Panc1 (cell line): Measurements from ENCODE around the gene OR14I1. TPM values are rescaled to one million over a fixed set of nuclear protein-coding genes. Genes with fewer than 3 reads are reported as not detected.
"Not testable (repeated sequence)": the region's sequence is repeated elsewhere in the genome, so short reads cannot be mapped to it uniquely, and the experiment has no call there.

Experiments used
- ATAC-seq: fragments of 200-7000 bp; cut with Tn5 transposase; 2 replicates; pipeline ENCODE4 v1.9.1; 2020; ENCODE audit warnings: mild to moderate bottlenecking, moderate library complexity
- BruUV-seq: library from RNA; stranded (reverse); fragments of 400-500 nt; replicated peaks from 2 replicates; lab custom pipeline; 2021; lab: Mats Ljungman, UMichigan
- CTCF ChIA-PET: fragments of 300-600 bp; sonication (Branson Sonifier 250); formaldehyde crosslinking; loops from one replicate; lab custom pipeline; 2022; ENCODE audit warnings: antibody characterized with exemption; lab: Charles Lee
- POLR2A ChIA-PET: fragments of 300-600 bp; sonication (Branson Sonifier 250); formaldehyde crosslinking; loops from one replicate; lab custom pipeline; 2022; ENCODE audit warnings: antibody characterized with exemption; lab: Charles Lee
- DNase-seq: peaks from one replicate; pipeline ENCODE4 v3.0.0-alpha.2; 2010; ENCODE audit warnings: low read depth, low spot score
- H3K27ac ChIP-seq: 2 replicates; pipeline ENCODE4 v1.5.1; 2011; ENCODE audit warnings: mild to moderate bottlenecking, low read length, inconsistent platforms
- H3K27me3 ChIP-seq: fragments of 200-500 bp; sonication (Bioruptor generic); 2 replicates; pipeline ENCODE4 v1.6.0; 2014; ENCODE audit warnings: low read length, inconsistent platforms; ENCODE audit not compliant: control insufficient read depth, insufficient read depth
- H3K36me3 ChIP-seq: fragments of 200-500 bp; sonication (Bioruptor generic); 2 replicates; pipeline ENCODE4 v1.5.1; 2014; ENCODE audit warnings: inconsistent platforms, mild to moderate bottlenecking, low read length, moderate library complexity; ENCODE audit not compliant: control insufficient read depth, insufficient read depth
- H3K4me1 ChIP-seq: 2 replicates; pipeline ENCODE4 v1.5.1; 2011; ENCODE audit warnings: inconsistent platforms, mild to moderate bottlenecking, low read length, moderate library complexity; ENCODE audit not compliant: control insufficient read depth, insufficient read depth
- H3K4me3 ChIP-seq, 2 experiments: 2 replicates each; pipeline ENCODE4 v1.5.1; 2011 to 2012; ENCODE audit warnings: low read depth in 2 of 2, low read length in 2 of 2, mild to moderate bottlenecking in 2 of 2, inconsistent platforms in 1 of 2, moderate library complexity in 1 of 2
- H3K9me3 ChIP-seq: fragments of 200-500 bp; sonication (Bioruptor generic); 2 replicates; pipeline ENCODE4 v1.5.1; 2014; ENCODE audit warnings: low read depth, mild to moderate bottlenecking, inconsistent platforms, low read length, moderate library complexity; ENCODE audit not compliant: control insufficient read depth, insufficient read depth
- POLR2AphosphoS5 ChIP-seq: IDR thresholded peaks from 2 replicates; pipeline ENCODE4 v1.6.1; 2012; ENCODE audit warnings: mild to moderate bottlenecking, low read depth, low read length, moderate library complexity
- SIN3A ChIP-seq: IDR thresholded peaks from 2 replicates; pipeline ENCODE4 v1.6.1; 2012; ENCODE audit warnings: low read depth, mild to moderate bottlenecking, low read length, moderate library complexity, borderline replicate concordance; ENCODE audit not compliant: insufficient read depth
- TCF7L2 ChIP-seq: IDR thresholded peaks from 2 replicates; pipeline ENCODE4 v1.6.1; 2011; ENCODE audit warnings: mild to moderate bottlenecking, low read depth, low read length, inconsistent platforms
- in situ Hi-C: cut with HindIII; loops from 2 replicates; pipeline ENCODE4 v1.10.0; 2016; ENCODE audit warnings: low sequenced_read_pairs, low pct_unique_long_range_greater_than_20kb
- intact Hi-C: fragments of 100-400 bp; cut with micrococcal nuclease; formaldehyde crosslinking; loops from one replicate; pipeline ENCODE4 v1.10.0; 2022; ENCODE audit not compliant: unreplicated experiment
- total RNA-seq: library from RNA; stranded (reverse); gene quantifications from one replicate; pipeline ENCODE4 v1.2.1, GENCODE V29; 2021; ENCODE audit not compliant: unreplicated experiment
- TF ChIP-seq, protein P1 (sequence below), 2 experiments: IDR thresholded peaks; 2 replicates each; pipeline ENCODE4 v1.6.1; 2011 to 2012; ENCODE audit warnings: low read depth in 2 of 2, control low read depth in 1 of 2, low read length in 1 of 2, mild to moderate bottlenecking in 1 of 2, moderate library complexity in 1 of 2; ENCODE audit not compliant: insufficient read depth in 1 of 2
- TF ChIP-seq, protein P2 (sequence below): fragments of 450-650 bp; IDR thresholded peaks from 2 replicates; pipeline ENCODE4 v1.5.1; 2017; ENCODE audit warnings: mild to moderate bottlenecking

Gene OR14I1
- total RNA-seq, 1 experiment from 2014 or later, result not detected

DNA sequence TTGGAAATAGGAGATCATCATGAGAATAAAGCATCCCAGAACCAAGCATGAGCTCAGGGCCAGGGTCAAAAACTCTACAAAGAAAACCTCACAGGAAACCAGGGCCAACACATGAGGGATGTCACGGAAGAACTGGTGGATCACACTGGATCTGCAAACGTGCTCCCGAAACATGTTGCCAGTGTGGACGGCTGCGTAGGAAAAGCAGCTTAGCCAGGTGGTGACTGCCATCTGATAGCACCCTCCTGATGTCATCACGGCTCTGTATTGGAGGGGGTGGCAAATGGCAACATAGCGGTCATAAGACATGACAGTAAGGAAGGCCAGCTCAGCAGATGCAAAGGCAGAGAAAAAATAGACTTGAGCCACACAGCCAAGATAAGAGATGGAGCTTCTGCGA lies 20.9 kb downstream of the OR14I1 start:
- intact Hi-C loops (no loop called here), in situ Hi-C loops (no loop called here)
- DNase-seq, result no peak
- Histone ChIP-seq H3K4me1 (no peaks in the 10 kb centered on the region), H3K36me3 (no peaks in the 10 kb centered on the region), H3K4me3 (no peak overlapping the region), H3K27ac (no peak overlapping the region), H3K27me3 (no peaks in the 10 kb centered on the region), H3K9me3 (no peaks in the 10 kb centered on the region)
- TF ChIP-seq, protein P1, sequence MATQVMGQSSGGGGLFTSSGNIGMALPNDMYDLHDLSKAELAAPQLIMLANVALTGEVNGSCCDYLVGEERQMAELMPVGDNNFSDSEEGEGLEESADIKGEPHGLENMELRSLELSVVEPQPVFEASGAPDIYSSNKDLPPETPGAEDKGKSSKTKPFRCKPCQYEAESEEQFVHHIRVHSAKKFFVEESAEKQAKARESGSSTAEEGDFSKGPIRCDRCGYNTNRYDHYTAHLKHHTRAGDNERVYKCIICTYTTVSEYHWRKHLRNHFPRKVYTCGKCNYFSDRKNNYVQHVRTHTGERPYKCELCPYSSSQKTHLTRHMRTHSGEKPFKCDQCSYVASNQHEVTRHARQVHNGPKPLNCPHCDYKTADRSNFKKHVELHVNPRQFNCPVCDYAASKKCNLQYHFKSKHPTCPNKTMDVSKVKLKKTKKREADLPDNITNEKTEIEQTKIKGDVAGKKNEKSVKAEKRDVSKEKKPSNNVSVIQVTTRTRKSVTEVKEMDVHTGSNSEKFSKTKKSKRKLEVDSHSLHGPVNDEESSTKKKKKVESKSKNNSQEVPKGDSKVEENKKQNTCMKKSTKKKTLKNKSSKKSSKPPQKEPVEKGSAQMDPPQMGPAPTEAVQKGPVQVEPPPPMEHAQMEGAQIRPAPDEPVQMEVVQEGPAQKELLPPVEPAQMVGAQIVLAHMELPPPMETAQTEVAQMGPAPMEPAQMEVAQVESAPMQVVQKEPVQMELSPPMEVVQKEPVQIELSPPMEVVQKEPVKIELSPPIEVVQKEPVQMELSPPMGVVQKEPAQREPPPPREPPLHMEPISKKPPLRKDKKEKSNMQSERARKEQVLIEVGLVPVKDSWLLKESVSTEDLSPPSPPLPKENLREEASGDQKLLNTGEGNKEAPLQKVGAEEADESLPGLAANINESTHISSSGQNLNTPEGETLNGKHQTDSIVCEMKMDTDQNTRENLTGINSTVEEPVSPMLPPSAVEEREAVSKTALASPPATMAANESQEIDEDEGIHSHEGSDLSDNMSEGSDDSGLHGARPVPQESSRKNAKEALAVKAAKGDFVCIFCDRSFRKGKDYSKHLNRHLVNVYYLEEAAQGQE (IDR thresholded peaks at IDR 0.05; ENCODE audit: insufficient read depth in 1 of 2, low read depth in 2 of 2, low read length in 1 of 2), result no peak
- TF ChIP-seq POLR2AphosphoS5 (no peak), SIN3A (no peak)
- CTCF ChIA-PET, result no interaction called here
- BruUV-seq, result no TSS peak
- POLR2A ChIA-PET, result no interaction called here
- no peak for ATAC-seq

DNA sequence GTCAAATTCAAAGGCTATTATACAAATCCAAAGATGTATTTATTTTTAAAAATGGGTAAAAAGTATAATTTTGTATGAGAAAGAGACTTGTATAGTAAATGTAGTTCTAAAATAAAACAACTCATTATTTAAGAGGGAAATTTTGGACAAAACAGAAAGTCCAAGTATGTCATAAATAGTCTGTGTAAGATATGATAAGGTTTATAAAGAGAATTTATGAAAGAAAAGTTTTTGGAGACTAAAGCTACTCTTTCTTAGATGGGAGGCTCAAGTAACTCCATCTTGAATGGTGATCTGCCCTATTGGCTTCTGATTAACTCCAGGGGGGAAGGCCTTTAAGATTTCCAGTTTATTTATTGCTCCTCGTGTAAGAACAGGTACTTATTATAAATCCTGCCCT lies 32.6 kb downstream of the OR14I1 start:
- H3K36me3 ChIP-seq, result no peaks in the 10 kb centered on the region
- in situ Hi-C loops, result no loop called here
- no TSS peak for BruUV-seq
- CTCF ChIA-PET, result no interaction called here
- ATAC-seq (no peak), DNase-seq (no peak)
- H3K4me1 ChIP-seq, result no peaks in the 10 kb centered on the region
- H3K27me3 ChIP-seq, result no peaks in the 10 kb centered on the region
- no peak overlapping the region for H3K27ac ChIP-seq
- no peak for TF ChIP-seq TCF7L2
- no peak for TF ChIP-seq POLR2AphosphoS5
- TF ChIP-seq, protein P2, sequence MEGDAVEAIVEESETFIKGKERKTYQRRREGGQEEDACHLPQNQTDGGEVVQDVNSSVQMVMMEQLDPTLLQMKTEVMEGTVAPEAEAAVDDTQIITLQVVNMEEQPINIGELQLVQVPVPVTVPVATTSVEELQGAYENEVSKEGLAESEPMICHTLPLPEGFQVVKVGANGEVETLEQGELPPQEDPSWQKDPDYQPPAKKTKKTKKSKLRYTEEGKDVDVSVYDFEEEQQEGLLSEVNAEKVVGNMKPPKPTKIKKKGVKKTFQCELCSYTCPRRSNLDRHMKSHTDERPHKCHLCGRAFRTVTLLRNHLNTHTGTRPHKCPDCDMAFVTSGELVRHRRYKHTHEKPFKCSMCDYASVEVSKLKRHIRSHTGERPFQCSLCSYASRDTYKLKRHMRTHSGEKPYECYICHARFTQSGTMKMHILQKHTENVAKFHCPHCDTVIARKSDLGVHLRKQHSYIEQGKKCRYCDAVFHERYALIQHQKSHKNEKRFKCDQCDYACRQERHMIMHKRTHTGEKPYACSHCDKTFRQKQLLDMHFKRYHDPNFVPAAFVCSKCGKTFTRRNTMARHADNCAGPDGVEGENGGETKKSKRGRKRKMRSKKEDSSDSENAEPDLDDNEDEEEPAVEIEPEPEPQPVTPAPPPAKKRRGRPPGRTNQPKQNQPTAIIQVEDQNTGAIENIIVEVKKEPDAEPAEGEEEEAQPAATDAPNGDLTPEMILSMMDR, result no peak
- TF ChIP-seq, protein P1 (IDR thresholded peaks at IDR 0.05; ENCODE audit: insufficient read depth in 1 of 2, low read depth in 2 of 2, low read length in 1 of 2), result no peak
- no peak for TF ChIP-seq SIN3A
- peaks cover 3% of the 10 kb centered on the region; the same call in 1 of the 2 replicates for H3K9me3 ChIP-seq
- intact Hi-C loops, result no loop called here
- POLR2A ChIA-PET, result no interaction called here
- no peak overlapping the region for H3K4me3 ChIP-seq

DNA sequence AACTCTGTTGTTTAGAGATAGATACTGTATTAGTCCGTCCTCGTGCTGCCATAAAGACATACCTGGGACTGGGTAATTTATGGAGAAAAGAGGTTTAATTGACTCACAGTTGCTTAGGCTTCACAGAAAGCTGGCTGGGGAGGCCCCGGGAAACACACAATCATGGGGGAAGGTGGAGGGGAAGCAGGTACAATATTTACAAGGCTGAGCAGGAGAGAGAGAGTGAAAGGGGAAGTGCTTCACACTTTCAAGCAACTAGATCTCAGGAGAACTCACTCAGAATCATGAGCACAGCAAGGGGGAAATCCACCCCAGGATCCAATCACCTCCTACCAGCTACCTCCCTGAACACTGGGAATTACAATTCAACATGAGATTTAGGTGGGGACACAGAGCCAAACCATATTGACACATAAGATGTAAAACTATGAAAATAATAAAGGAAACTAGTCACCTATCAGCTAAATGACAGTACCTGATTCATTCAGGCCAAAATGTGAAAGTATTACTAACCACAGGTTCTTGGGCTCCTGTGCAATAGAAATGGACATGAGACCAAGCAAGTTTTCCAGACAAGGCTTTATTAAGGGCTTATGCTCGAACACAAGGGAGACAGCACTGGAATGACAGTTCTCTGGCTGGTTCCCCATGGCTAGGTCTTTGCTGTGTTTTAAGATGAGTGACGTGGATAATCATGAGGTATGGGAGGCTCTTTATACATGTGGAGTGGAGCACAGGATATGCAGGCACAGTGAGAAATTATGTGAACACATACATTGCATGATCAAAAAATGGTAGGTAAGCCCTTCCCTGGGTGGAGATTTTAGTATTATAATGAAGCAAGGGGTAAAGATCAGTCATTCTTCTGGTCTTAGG lies 38.9 kb downstream of the OR14I1 start:
- intact Hi-C loops, H3K9me3 ChIP-seq, in situ Hi-C loops, ATAC-seq, BruUV-seq, POLR2A ChIA-PET, H3K27ac ChIP-seq, H3K4me3 ChIP-seq, DNase-seq, H3K27me3 ChIP-seq, H3K36me3 ChIP-seq, CTCF ChIA-PET, H3K4me1 ChIP-seq: not testable (repeated sequence)

DNA sequence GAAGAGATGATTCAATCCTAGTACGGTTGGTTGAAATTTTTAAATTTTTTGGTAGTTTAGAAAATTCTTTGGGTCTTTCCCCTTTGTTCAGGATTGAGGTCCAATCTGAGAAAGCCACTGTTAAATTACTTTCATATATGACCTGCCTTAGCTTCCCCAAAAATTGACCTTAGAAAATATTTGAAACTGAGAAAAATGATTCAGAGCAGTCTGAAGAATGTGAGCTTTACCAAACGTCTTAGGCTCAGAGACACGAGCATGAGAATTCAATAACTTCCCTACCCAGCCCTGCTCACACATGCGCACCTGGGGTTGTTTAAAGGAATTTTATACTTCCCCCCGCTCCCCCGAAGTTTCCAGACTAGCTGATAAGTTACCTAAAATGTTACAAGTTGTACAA lies 45.8 kb downstream of the OR14I1 start:
- H3K4me3 ChIP-seq, BruUV-seq, H3K27ac ChIP-seq, ATAC-seq, H3K9me3 ChIP-seq, POLR2A ChIA-PET, CTCF ChIA-PET, H3K4me1 ChIP-seq, H3K36me3 ChIP-seq, intact Hi-C loops, H3K27me3 ChIP-seq, DNase-seq: not testable (repeated sequence)
- in situ Hi-C loops, result loop anchor here (10.0 kb wide), 1 partner anchor 222 kb away; no protein-coding TSS in a partner anchor
